Stimulated activated CD8-positive, alpha-beta memory T cell treated with anti-CD3 and anti-CD28 coated beads, Interleukin-7, amount 100 ng/mL, for 48 hours (primary cell): ENCODE measurements around the gene CC2D1A.
"Not testable (repeated sequence)": the region's sequence is repeated elsewhere in the genome, so short reads cannot be mapped to it uniquely, and the experiment has no call there.

Experiments
- DNase-seq, 2 donors: peaks; one replicate each; pipeline ENCODE4 v3.0.0-alpha.2; 2020; ENCODE audit warnings: low read depth in 1 of 2; ENCODE audit errors: extremely low read depth in 1 of 2

Gene CC2D1A

GRCh38 chr19:13902993-13903555 lies 2.9 kb upstream of the CC2D1A start:
- no peak for DNase-seq

- DNase-seq = no peak
Observed at GRCh38 chr19:13906521-13906904, 512 bp downstream of the CC2D1A start.

DNA sequence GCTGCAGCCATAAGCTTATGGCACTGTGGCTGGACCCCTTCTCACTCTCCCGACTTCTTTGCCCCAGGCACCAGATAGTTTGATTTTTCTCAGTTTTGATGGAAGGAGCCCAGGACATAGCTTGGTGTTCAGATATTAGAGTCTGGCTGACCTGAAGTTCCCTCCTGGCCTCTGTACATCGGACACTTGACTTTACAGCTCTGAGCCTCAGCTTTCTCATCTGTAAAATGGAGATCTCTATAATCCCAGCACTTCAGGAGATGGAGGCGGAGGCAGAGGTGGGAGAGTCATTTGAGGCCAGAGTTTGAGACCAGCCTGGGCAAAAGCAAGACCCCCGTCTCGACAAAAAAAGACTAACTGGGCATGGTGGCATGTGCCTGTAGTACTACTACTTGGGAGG lies 909 bp downstream of the CC2D1A start:
- no peak for DNase-seq

DNA sequence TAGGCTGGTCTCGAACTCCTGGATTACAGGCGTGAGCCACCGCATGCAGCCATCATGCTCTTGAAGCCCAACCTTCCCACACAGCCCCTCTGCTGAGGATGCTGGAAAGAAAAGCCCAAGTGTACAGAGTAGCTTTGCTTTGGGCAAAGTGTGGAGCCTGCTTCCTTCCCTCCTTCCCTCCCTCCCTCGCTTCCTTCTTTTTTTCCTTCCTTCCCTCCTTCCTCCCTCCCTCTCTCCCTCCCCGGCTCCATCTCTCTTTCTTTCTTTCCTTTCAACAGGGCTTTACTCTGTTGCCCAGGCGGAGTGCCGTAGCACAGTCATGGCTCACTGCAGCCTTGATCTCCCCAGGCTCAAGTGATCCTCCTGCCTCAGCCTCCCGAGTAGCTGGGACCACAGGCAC lies 2.7 kb downstream of the CC2D1A start:
- no peak for DNase-seq

DNA sequence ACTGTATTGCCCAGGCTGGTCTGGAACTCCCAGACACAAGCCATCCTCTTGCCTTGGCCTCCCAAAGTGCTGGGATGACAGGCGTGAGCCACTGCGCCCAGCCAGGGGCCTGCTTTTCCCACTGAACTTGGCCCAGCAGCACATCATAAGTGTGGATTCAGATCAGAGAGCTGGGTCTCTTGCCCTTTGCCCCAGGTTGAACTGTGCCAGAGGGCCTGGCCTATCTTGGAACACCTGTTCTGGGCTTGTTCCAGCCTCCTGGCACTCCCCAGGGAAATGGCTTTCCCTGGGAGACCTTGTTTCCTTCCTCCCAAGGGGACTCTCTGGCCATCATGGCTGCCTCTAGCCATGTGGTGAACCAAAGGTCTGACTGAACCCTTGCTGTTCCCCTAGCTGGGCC lies 3.4 kb downstream of the CC2D1A start:
- no peak for DNase-seq

DNA sequence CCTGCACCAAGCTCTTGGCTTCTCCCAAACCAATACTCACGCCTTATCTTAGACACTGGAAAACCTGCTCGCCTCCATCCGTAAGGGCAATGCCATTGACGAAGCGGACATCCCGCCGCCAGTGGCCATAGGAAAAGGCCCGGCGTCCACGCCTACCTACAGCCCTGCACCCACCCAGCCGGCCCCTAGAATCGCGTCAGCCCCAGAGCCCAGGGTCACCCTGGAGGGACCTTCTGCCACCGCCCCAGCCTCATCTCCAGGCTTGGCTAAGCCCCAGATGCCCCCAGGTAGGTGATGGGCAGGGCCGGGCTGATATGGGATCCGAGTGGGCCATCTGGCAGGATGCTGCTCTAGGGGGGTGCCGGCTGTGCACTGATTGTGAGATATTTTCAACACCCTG lies 7.4 kb downstream of the CC2D1A start:
- no peak for DNase-seq

- no peak for DNase-seq
Observed at GRCh38 chr19:13914777-13915176, 8.8 kb downstream of the CC2D1A start.

DNA sequence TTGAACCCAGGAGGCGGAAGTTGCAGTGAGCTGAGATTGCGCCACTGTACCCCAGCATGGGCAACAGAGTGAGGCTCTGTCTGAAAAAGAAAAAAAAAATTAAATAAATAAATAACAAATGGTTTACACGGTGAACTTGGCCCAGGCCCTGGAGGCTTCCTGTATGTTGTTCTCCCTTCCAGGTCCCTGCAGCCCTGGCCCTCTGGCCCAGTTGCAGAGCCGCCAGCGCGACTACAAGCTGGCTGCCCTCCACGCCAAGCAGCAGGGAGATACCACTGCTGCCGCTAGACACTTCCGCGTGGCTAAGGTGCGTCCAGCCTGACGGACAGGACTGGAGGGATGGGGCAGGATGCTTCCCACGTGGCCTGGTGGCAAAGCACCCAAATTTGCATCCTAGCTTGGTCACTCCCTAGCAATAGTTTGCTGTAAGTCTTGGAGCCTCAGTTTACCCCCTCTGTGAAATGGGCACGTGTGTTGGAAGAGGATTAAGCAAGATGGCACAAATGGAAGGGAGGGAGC lies 11.9 kb downstream of the CC2D1A start:
- no peak for DNase-seq

DNA sequence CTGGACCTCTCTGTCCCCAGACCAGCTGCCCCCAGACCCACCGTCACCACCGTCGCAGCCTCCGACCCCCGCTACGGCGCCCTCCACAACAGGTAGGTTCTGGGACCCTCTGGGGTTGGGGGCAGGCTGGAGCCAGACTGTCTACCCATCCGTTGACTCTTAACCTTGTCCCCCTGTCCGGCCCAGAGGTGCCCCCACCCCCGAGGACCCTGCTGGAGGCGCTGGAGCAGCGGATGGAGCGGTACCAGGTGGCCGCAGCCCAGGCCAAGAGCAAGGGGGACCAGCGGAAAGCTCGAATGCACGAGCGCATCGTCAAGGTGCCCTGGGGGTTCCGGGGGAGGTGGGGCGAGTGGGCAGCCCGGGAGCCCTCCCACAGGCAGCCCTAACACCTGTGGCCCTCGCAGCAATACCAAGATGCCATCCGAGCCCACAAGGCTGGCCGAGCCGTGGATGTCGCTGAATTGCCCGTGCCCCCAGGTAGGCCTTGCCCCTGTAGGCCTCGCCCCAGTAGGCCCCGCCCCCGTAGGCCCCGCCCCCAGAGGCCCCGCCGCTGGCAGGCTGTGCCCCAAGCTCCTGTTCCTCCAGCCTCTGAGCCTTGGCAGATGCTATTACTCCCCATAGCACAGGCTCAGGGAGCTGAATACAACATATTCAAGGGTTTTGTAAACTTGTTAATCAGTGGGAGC lies 12.9 kb downstream of the CC2D1A start:
- DNase-seq = no peak

DNA sequence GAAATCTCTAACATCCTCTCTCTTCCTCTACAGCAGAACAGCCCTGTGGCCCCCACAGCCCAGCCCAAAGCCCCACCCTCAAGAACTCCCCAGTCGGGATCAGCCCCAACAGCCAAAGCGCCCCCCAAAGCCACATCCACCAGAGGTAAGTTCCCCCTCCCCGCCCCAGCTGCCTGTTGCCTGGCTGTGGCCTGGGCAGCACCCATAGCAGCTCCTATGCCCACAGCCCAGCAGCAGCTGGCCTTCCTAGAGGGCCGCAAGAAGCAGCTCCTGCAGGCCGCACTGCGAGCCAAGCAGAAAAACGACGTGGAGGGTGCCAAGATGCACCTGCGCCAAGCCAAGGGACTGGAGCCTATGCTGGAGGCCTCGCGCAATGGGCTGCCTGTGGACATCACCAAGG lies 14.5 kb downstream of the CC2D1A start:
- DNase-seq = no peak

GRCh38 chr19:13920940-13921747 lies 15.1 kb downstream of the CC2D1A start:
- peak in 1 of 2 donors; percentile 25 for DNase-seq

DNA sequence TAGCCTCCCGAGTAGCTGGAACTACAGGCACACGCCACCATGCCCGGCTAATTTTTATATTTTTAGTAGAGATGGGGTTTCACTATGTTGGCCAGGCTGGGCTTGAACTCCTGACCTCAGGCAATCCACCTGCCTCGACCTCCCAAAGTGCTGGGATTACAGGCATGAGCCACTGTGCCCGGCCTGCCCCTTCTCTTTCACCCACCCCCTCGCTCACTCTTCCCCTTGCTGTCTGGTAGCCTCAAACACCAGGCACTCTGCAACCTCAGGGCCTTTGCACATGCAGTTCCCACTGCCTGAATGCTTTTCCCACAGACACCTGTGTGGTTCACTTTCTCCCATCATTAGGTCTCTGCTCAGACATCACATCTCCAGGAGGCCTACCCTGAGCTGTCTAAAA lies 16.1 kb downstream of the CC2D1A start:
- not testable (repeated sequence) for DNase-seq

GRCh38 chr19:13923194-13923987 lies 17.4 kb downstream of the CC2D1A start:
- no peak for DNase-seq

DNA sequence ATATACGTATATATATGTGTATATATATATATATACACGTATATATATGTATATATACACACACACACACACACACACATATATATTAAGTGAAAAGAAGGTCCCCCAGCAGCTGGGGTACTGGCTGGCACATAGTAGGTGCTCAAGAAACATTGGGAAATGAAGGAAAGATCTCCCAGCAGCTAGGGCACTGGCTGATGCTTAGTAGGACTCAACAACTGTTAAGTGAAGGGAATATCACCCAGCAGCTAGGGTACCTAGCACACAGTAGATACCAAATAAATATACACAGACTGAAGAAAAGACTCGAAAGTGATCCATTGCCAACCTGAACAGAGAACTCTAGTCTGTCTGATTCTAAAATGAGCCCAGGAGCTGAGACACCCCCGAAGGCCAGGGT lies 20.0 kb downstream of the CC2D1A start:
- no peak for DNase-seq

DNA sequence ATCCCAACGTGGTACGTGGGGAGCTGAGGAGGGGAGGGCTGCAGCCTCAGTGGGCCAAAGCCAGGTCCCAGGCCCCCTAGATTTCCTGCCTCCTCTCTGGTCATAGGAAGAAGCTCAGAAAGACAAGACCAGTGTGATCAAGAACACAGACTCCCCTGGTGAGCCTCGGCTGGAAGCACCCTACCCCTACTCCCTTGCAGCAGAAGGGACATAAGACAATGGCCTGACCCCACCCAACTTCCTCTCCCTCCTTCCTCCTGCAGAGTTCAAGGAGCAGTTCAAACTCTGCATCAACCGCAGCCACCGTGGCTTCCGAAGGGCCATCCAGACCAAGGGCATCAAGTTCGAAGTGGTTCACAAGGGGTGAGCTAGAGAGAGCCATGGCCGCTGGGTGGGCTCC lies 20.7 kb downstream of the CC2D1A start:
- no peak for DNase-seq

DNA sequence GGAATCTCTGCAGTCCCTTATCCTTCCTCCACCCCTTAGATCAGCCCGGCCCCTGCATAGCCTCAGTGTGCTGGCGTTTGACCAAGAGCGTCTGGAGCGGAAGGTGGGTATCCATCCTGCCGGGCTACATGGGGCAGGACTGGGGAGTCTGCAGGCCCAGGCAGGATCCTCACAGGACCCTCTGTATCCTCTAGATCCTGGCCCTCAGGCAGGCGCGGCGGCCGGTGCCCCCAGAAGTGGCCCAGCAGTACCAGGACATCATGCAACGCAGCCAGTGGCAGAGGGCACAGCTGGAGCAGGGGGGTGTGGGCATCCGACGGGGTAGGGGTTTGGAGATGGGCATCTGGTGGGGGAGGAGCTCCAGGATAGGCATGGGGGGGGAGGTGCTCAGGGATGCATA lies 23.3 kb downstream of the CC2D1A start:
- no peak for DNase-seq

- no peak for DNase-seq
Observed at GRCh38 chr19:13929956-13930355, 24.0 kb downstream of the CC2D1A start.

GRCh38 chr19:13930402-13930801 lies 24.4 kb downstream of the CC2D1A start:
- no peak for DNase-seq

GRCh38 chr19:13931391-13932148 lies 25.6 kb downstream of the CC2D1A start:
- DNase-seq = no peak

DNA sequence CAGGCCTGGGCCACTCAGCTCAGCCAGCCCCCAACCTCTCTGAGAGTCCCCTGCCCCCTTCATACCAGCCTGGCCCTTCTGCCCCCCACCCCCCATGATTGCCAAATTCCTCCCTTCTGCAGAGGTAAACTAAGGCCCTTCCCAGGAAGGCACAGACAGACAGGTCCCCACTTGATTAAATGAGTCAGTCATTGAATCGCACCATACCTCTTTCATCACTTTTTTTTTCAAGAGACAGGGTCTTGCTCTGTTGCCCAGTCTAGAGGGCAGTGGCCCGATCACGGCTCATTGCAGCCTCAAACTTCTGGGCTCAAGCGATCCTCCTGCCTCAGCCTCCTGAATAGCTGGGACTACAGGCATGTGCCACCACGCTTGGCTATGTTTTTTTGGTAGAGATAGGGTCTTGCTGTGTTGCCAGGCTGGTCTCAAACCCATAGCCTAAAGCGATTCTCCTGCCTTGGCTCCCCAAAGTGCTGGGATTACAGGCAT lies 26.2 kb downstream of the CC2D1A start:
- no peak for DNase-seq
